Measurements from ENCODE around the gene PRELID1.

The PRELID1 gene

DNA sequence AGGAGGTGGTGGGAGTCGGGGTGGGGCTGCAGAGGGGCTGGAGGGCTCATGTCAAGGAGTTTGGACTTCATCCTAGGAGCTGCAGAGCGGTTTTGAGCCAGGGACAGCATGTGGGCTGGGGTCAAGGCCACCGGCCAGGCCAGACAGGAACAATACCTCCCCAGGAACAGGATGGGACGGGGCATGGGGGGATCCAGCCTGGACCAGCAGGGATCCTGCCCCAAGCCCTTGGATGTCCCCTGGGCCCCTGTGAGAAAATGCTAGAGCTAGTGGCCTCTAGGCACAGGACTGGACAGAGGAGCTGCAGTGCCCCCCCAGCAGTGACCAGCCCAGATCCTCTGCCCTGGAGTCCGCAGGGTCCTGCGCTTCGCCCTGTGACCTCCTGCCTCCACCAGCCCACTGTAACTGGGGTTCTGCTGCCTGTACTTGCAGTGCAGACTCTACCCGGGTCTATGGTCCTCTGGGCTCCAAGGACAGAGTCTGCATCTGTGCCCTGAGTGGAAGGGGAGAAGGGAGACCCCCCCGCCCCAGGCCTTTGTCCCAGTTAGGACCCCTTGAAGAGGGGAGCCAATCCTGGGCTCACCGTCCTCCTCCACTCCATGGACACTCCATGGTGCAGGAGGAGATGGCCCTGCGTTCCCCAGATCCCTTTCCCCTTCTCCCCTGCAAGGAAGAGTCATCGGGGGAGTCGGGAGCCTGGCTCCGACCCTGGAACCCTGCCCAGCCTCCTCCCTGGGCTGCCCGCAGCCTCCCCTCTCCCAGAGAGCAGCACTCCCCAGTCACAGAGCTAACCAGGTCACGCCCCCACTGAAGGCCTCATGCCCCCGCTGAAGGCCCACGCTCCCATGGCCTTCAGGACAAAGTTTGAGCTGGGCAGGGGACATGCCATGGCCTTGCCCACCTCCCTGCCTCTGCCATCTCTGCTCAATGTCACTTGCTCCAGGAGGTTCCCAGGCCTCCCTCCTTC lies 11.1 kb downstream of the PRELID1 start:
- no peak for DNase-seq

DNA sequence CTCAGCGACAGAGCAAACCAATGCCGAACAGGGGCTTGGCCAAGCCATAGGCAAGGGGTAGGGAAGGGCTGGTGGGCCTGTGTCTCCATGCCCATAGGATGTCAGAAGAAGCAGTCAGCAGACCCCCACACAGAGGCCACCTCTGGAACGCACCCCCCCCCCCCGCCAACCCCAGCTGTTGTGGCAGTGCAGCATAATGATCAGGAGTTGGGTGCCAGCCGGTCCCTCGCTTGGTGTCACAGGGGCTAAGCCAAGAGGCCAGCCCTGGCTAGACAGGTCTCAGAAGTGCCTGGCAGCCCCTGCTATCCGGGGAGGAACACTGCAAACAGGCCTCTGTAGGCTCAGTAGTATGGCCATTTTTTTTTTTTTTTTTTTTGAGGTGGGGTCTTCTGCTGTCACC lies 11.8 kb downstream of the PRELID1 start:
- no peak for DNase-seq

- DNase-seq: no peak
Measured at GRCh38 chr5:177316005-177316404, 12.4 kb downstream of the PRELID1 start.

GRCh38 chr5:177317959-177318377 lies 14.4 kb downstream of the PRELID1 start:
- peak in 1 of 2 experiments; percentile 45 for DNase-seq

DNA sequence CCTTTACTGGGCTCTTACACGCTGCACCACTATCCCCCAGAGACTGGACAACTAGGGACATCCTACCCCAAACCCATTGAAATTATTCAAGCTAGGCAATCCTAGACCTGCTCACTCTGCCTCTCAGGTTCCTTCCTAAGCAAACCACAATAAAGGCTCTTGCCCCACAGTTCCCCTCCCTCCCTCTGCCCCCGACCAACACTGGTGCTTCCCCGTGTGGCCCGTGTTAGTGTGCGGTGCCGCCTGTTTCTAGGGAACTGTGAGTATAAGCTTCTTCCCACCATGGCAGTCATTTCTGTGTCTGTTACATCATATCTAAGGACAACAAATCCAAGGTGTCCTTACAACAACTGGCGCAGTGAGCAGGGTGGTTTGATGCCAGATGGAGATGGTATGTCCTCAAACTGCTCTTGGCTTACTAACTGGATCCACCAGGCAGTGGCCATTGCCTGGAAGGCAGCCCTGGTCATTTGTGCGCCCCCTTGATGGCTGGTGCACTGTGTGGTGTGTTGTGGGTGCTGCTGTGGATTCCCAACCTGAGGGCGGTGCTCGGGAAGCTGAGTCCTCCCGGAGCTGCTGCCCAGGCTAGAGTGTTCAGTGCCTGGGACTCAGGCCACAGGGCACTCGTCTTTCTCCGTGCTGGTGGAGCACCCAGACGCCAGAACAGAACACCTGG lies 16.5 kb downstream of the PRELID1 start:
- DNase-seq: no peak

DNA sequence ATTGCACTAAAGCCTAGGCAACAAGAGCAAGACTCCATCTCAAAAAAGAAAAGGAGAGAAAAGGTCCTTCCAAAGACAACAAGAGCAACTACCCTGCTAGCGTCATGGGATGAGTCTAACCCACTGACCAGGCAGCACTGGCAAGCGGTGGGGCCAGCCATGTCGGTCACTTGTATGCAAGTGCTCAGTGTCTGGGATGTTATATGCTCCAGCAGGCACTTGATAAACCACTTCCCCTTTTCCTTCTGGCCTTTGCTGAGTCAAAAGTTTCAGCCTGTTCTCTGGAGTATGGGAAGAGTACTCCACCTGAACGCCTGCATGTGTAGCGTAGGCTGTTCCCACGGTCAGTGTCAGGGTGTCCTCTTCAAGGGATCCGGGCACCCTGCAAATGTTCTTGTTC lies 17.3 kb downstream of the PRELID1 start:
- no peak for DNase-seq

DNA sequence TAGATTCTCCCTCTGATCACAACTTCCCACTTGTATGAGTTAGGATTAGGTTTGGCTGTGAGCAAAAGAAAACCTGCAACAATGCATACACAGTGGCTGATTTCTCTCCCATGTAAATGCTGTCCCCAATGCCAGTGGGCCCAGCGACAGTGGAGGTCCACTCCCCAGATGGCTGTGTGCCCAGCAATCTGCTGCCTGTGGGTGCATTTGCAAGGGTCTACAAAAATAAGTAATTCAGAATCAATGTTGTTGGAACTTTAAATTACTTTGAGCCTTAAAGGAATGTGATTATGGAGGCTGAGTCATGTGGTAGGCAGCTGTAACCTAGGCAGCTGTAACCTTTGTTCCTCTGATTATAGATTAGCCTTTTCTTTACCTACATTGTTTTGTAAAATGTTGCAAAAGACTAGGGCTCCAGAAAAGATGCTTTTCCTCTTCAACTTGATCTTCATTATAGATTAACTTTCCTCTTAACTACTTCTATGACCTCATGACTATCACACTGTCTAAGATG lies 22.3 kb downstream of the PRELID1 start:
- DNase-seq: no peak

- DNase-seq: no peak
Measured at GRCh38 chr5:177327539-177328522, 24.2 kb downstream of the PRELID1 start.

GRCh38 chr5:177328545-177329231 lies 25.1 kb downstream of the PRELID1 start:
- no peak for DNase-seq

- DNase-seq: no peak
Measured at GRCh38 chr5:177329883-177330282, 26.3 kb downstream of the PRELID1 start.

DNA sequence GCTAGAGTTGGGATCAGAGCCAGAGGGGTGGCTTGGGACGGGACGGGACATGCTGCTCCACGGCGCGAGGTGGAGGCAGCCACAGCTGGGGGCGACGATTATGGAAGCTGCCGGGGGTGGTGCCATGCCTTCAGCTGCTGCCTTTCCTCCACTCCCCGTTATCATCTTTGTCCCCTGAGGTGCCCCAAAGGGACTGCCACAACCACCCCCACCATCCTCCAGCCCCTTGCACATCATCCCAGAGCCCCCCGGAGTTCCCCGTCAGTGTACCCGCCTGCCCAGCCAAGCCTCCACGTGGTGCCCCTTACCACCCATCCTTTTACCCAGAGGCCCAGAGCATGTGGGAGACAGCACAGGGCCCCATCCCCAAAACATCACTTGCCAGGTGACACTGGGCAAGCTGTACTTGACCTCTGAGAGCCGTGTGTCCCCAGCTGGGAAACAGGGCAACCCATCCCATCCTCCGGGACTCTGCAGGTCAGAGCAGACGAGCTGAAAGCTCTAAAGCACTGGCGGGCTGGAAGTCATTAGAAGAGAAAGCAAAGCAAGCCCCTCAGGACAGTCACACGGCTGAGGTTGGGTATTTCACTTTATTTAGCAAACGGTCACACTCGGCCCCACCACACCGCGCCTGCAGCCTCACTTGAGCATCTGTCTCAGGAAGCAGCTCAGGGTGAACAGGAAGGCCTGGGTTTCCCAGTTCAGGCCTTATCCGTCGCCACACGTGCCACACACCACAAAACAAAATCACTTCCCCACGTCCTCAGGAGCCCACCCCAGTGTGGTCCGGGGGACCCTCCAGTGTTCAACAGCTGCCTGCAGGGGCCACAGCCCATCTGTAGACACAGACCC lies 27.6 kb downstream of the PRELID1 start:
- no peak for DNase-seq

DNA sequence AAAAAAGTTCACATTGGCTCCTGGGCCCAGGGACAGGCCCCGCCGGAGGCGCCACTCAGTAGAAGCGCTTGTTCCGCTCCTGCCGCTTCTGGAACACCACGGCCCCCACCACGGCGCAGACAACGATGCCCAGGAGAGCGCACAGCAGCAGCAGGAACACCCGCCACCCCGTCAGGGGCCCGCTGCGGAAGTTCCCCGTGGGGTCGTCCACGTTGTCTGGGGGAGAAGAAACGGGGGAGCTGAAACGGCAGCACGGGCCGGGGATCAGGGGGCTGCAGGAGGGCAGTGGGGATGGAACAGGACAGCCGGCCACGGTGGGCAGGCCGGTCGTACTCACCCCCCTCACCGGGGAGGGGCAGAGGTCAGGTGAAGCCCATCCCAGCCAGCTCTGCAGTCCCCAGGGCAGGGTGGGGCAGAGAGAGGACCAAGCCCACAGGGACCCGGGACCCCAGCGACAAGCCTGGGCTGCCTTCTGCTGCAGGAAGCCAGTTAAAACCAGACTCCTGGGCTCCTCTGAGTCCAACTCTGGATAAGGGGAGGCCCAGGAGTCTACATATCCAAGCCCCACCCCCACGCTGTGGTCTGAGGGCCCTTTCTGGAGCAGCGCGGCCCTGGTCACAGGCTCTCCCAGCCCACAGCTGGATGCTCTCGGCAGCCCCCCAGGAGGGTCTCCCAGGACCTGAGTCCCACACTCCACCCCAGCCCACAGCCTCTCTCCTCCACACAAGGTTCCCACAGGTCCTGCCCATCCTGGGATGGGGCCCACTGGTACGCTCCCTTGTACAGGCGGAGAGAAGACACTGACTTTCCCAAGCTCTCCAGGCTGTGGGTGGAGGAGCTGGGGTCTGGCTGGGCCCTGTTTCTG lies 28.7 kb downstream of the PRELID1 start:
- no peak for DNase-seq

DNA sequence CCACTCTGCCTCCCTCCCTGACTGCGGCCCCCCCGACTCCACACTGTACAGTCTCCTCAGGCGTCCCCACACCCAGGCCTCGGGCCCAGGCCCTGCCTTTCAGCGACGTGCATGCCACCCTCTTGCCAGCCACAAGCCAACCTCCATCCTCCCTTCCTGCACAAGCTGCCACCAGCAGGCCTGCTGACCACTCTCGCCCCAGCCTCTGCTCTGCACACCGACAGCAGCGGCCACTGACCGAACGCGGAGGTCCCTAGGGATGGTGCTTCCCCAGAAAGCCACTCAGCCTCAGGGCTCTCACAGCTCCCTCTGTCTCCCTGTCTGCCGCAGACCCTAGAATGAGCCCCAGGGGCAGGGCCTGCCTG lies 29.3 kb downstream of the PRELID1 start:
- DNase-seq: no peak

DNA sequence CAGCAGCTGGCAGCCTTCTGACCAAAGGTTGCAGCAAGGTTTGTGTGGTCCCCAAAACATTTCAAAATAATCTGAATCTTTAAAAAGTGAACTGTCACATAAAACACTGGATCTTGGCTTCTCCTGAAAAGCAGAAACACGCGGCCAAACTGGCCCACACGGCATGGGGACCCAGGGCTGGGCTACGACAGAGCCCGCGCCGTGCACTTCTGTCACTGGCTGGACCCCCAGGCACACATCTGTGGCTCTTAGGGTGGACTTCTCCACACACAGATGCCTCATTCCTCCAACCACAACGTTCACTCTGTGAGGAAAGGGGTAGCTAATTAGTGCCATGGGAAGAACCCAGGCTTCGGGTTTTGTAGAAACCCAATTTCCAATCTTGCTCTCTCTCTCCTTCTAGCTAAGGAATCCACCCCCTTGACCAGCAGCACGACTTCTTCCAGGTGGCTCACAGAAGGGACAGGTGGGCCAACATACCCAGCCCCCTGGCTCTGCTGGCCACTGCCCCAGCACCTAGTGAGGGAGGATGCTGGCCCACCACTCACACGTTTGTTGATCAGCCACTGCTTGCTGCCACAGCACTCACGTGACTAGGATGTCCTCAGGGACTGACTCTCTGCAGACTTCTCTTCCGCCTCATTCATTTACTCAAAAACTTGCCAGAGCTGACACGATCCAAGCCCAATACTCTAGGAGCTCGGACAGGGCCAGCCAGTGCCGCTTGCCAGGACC lies 30.0 kb downstream of the PRELID1 start:
- DNase-seq: no peak

DNA sequence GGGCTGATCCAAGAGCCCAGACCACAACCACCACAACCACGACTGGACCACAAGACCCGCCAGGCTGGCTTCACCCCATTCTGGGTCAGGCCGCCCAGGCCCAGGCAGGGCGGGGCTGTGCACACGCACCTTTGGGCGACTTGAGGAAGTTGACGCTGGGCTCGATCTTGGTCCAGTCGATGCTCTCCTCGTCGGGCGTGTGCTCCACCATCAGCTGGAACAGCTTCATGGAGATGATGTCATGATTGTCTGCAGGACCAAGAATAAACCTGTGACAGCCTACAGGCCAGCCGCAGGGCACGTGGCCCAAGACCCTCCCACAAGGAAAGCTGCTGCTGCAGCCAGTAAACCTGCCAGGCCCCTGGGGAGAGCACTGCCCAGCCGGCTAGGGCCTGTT lies 30.6 kb downstream of the PRELID1 start:
- DNase-seq: no peak

- no peak for DNase-seq
Measured at GRCh38 chr5:177334781-177335700, 31.4 kb downstream of the PRELID1 start.

DNA sequence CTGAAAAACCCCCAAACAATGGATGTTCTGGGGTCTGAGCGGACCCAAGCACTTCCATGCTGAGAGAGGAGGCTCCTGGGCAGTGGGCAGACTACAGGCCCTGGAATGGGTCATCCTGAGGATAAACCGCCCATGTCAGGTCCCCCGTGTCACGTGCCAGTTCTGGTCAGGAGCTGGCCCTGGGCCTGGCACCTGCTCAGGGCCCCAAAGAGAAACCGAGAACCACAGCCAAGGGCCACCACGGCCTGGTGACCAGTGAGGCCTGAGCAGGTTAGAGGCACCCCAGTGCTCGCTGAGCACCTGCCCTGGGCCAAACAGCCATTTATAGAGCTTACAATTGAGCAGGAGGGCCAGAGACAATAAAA lies 32.1 kb downstream of the PRELID1 start:
- DNase-seq: no peak

DNA sequence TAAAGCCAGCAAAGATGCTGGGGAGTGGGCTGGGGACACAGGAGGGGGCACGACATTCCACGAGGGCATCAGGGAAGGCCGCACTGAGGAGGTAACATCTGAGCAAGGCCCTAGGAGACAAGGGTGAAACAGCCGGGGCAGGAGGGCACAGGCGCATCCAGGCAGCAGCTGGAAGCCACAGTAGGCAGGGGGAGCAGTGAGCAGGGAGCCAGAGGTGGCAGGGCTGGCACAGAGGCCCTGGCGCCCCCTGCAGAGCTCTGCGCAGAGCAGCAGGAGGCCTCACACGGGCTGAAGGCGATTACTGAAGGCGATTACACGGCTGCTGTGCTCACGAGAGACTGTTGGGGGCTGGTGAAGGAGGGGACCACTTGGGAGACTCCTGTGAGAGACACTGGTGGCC lies 32.5 kb downstream of the PRELID1 start:
- no peak for DNase-seq
